SK-N-SH (cell line): ENCODE results near the gene PSMG3. TPM values are rescaled to one million over a fixed set of nuclear protein-coding genes. Genes with fewer than 3 reads are reported as not detected.
A peak's percentile ranks its signal among the peaks of the same experiment; 100 is the strongest.

Experiments used
- CTCF ChIA-PET: fragments of 300-600, 350-600 bp; formaldehyde crosslinking; extraction: SDS; loops from one replicate; lab custom pipeline; 2021; lab: Yijun Ruan, JAX
- POLR2A ChIA-PET: fragments of 350-600 bp; sonication (Branson Sonifier 250); formaldehyde crosslinking; extraction: SDS; loops from one replicate; lab custom pipeline; 2020; ENCODE audit warnings: antibody characterized with exemption, inconsistent platforms; lab: Yijun Ruan, JAX
- DNase-seq: peaks from one replicate; pipeline ENCODE4 v3.0.0; 2012
- H2AFZ ChIP-seq: fragments of 200-600 bp; sonication (generic); 2 replicates; pipeline ENCODE4 v1.8.1; 2016; ENCODE audit warnings: antibody characterized with exemption, mild to moderate bottlenecking, low read depth
- H3F3A ChIP-seq: fragments of 200-600 bp; sonication (generic); replicated peaks from 2 replicates; pipeline ENCODE3; 2016; ENCODE audit warnings: antibody characterized with exemption, mild to moderate bottlenecking; ENCODE audit not compliant: insufficient read depth
- H3K27ac ChIP-seq, 2 experiments: fragments of 200-500 bp in 1 of 2; fragments of 200-600 bp in 1 of 2; sonication (Bioruptor generic) in 1 of 2; sonication (generic), shearing (Covaris generic) in 1 of 2; 2 replicates each; pipeline versions ENCODE4 v1.5.1 to v1.6.1; 2014 to 2016; ENCODE audit warnings: low read depth in 2 of 2, inconsistent platforms in 1 of 2, low read length in 1 of 2, mild to moderate bottlenecking in 1 of 2, mixed read lengths in 1 of 2
- H3K27me3 ChIP-seq: fragments of 200-600 bp; sonication (generic), shearing (Covaris generic); 2 replicates; pipeline ENCODE4 v1.6.1; 2016; ENCODE audit warnings: mixed run types; ENCODE audit not compliant: insufficient read depth
- H3K36me3 ChIP-seq, 2 experiments: fragments of 200-500 bp in 1 of 2; fragments of 200-600 bp in 1 of 2; sonication (Bioruptor generic) in 1 of 2; sonication (generic) in 1 of 2; replicated peaks in 1 of 2; 2 replicates each; pipeline versions ENCODE3 to v1.5.1; 2014 to 2016; ENCODE audit warnings: low read length in 1 of 2, mild to moderate bottlenecking in 1 of 2; ENCODE audit not compliant: insufficient read depth in 2 of 2, control insufficient read depth in 1 of 2
- H3K4me1 ChIP-seq, 2 experiments: fragments of 200-500 bp in 1 of 2; fragments of 200-600 bp in 1 of 2; sonication (Bioruptor generic) in 1 of 2; sonication (generic), shearing (Covaris generic) in 1 of 2; 2 replicates each; pipeline versions ENCODE4 v1.5.1 to v1.6.1; 2014 to 2016; ENCODE audit warnings: low read depth in 1 of 2, low read length in 1 of 2, mixed run types in 1 of 2; ENCODE audit not compliant: insufficient read depth in 2 of 2, control insufficient read depth in 1 of 2
- H3K4me2 ChIP-seq: fragments of 200-600 bp; sonication (generic), shearing (Covaris generic); 2 replicates; pipeline ENCODE4 v1.6.1; 2017; ENCODE audit warnings: mixed run types
- H3K4me3 ChIP-seq, 2 experiments: fragments of 200-500 bp in 1 of 2; fragments of 200-600 bp in 1 of 2; sonication (Bioruptor generic) in 1 of 2; sonication (generic), shearing (Covaris generic) in 1 of 2; 2 replicates each; pipeline versions ENCODE4 v1.5.1 to v1.8.1; 2014 to 2016; ENCODE audit warnings: low read depth in 2 of 2, inconsistent platforms in 1 of 2, low read length in 1 of 2, mild to moderate bottlenecking in 1 of 2, mixed read lengths in 1 of 2, moderate library complexity in 1 of 2
- H3K79me2 ChIP-seq: fragments of 200-600 bp; sonication (generic); 2 replicates; pipeline ENCODE4 v1.8.1; 2017; ENCODE audit warnings: mild to moderate bottlenecking; ENCODE audit not compliant: insufficient read depth
- H3K9ac ChIP-seq: fragments of 200-600 bp; sonication (generic); 2 replicates; pipeline ENCODE4 v1.6.1; 2017; ENCODE audit warnings: mixed run types
- H3K9me2 ChIP-seq: fragments of 200-600 bp; sonication (generic); 2 replicates; pipeline ENCODE4 v1.6.1; 2017; ENCODE audit warnings: mixed run types
- H3K9me3 ChIP-seq: fragments of 200-600 bp; sonication (generic); 2 replicates; pipeline ENCODE4 v1.6.1; 2017; ENCODE audit warnings: mixed run types, mild to moderate bottlenecking, moderate library complexity
- H4K20me1 ChIP-seq: fragments of 200-600 bp; sonication (generic); 2 replicates; pipeline ENCODE4 v1.6.1; 2017; ENCODE audit warnings: mild to moderate bottlenecking, mixed run types; ENCODE audit not compliant: insufficient read depth
- ELF1 ChIP-seq: IDR thresholded peaks from 2 replicates; pipeline ENCODE4 v1.4.0; 2012
- FOSL2 ChIP-seq: IDR thresholded peaks from 2 replicates; pipeline ENCODE4 v1.4.0; 2012; ENCODE audit warnings: low read depth, mild to moderate bottlenecking, moderate library complexity, borderline replicate concordance
- FOXM1 ChIP-seq: IDR thresholded peaks from 2 replicates; pipeline ENCODE4 v1.4.0; 2012; ENCODE audit warnings: low read depth, mild to moderate bottlenecking
- GABPA ChIP-seq: IDR thresholded peaks from 2 replicates; pipeline ENCODE4 v1.4.0; 2012; ENCODE audit warnings: low read depth, mild to moderate bottlenecking
- JUND ChIP-seq: IDR thresholded peaks from 2 replicates; pipeline ENCODE4 v1.4.0; 2012
- NFIC ChIP-seq: IDR thresholded peaks from 2 replicates; pipeline ENCODE4 v1.4.0; 2012; ENCODE audit warnings: borderline replicate concordance
- RCOR1 ChIP-seq: fragments of 150-350 bp; IDR thresholded peaks from 2 replicates; pipeline ENCODE4 v1.6.1; 2017; ENCODE audit warnings: antibody characterized with exemption, low read length
- TEAD4 ChIP-seq: IDR thresholded peaks from 2 replicates; pipeline ENCODE4 v1.4.0; 2012; ENCODE audit warnings: mild to moderate bottlenecking, borderline replicate concordance; ENCODE audit not compliant: insufficient read depth
- WGBS: methylation state at CpG from one replicate; pipeline ENCODE4 v1.1.6; 2017; ENCODE audit warnings: low lambda C conversion rate; 5-methylcytosine and 5-hydroxymethylcytosine counted together
- polyA plus RNA-seq, 3 experiments: library from polyadenylated mRNA; depleted of rRNA; stranded (reverse); fragments of >200 nt; gene quantifications; 2 replicates each; pipeline ENCODE4 v1.2.3, GENCODE V29; 2012
- TF ChIP-seq, protein P1 (sequence below): IDR thresholded peaks from 2 replicates; pipeline ENCODE4 v1.4.0; 2012; ENCODE audit warnings: low read depth, borderline replicate concordance
- TF ChIP-seq, protein P2 (sequence below): fragments of 200-600 bp; sonication (generic); IDR thresholded peaks from 2 replicates; pipeline ENCODE4 v1.6.1; 2017; ENCODE audit warnings: antibody characterized with exemption, mild to moderate bottlenecking, moderate library complexity
- TF ChIP-seq, protein P3 (sequence below): fragments of 150-350 bp; IDR thresholded peaks from 2 replicates; pipeline ENCODE4 v1.6.1; 2016; ENCODE audit warnings: mild to moderate bottlenecking, low read depth, low read length

The PSMG3 gene
- polyA plus RNA-seq, 1 of the 3 experiments (the other 2 are of a cell fraction), result 109 TPM

DNA sequence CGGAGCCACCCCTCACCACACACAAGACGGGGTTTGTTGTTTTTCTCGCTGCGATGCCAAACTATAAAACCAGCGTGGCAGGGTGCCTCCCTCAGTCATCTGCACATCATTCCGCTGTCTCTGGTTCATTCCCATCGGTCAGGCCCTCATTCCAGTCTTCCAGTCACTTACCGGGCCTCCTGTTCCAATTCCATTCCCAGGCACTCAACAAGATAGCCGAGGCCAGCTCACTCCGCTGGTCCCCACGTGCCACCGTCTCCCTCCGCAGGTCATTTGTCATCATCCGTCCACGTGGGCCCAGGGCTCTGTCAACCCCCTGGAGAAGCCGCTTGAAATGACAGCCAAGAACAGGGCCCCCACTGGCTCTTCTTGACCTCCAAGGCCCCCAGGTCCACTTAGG is 7.7 kb downstream of the PSMG3 start:
- TF ChIP-seq, protein P1, sequence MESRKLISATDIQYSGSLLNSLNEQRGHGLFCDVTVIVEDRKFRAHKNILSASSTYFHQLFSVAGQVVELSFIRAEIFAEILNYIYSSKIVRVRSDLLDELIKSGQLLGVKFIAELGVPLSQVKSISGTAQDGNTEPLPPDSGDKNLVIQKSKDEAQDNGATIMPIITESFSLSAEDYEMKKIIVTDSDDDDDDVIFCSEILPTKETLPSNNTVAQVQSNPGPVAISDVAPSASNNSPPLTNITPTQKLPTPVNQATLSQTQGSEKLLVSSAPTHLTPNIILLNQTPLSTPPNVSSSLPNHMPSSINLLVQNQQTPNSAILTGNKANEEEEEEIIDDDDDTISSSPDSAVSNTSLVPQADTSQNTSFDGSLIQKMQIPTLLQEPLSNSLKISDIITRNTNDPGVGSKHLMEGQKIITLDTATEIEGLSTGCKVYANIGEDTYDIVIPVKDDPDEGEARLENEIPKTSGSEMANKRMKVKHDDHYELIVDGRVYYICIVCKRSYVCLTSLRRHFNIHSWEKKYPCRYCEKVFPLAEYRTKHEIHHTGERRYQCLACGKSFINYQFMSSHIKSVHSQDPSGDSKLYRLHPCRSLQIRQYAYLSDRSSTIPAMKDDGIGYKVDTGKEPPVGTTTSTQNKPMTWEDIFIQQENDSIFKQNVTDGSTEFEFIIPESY, result no peak
- TF ChIP-seq ELF1, result no peak
- no peak for TF ChIP-seq JUND
- no peak for TF ChIP-seq TEAD4
- 83% methylated on average over 16 of the region's 16 CpGs for WGBS
- H3K79me2 ChIP-seq, result no peaks in the 10 kb centered on the region
- no peaks in the 10 kb centered on the region for H3K9me2 ChIP-seq
- peaks cover 2% of the 10 kb centered on the region for H3F3A ChIP-seq
- H2AFZ ChIP-seq, result no peak overlapping the region
- CTCF ChIA-PET, result interaction anchor here (0.8 to 1.2 kb wide), 4 partner anchors 14 to 57 kb away, joined by 3 to 4 read pairs (median 3); no protein-coding TSS in a partner anchor
- H4K20me1 ChIP-seq, result no peaks in the 10 kb centered on the region
- no peak overlapping the region for H3K4me3 ChIP-seq
- H3K9ac ChIP-seq, result no peak overlapping the region
- POLR2A ChIA-PET, result interaction anchor here (0.6 kb wide), 2 partner anchors 218 to 1252 kb away, joined by 3 to 6 read pairs; no protein-coding TSS in a partner anchor
- no peaks in the 10 kb centered on the region for H3K27me3 ChIP-seq
- no peaks in the 10 kb centered on the region for H3K9me3 ChIP-seq
- H3K36me3 ChIP-seq, result peaks cover 4% of the 10 kb centered on the region in 2 experiments
- no peak overlapping the region for H3K4me2 ChIP-seq
- no peak overlapping the region; a peak in 1 of 4 replicates for H3K27ac ChIP-seq
- no peaks in the 10 kb centered on the region; a peak in 1 of 4 replicates for H3K4me1 ChIP-seq
- peak; percentile 56 for DNase-seq

DNA sequence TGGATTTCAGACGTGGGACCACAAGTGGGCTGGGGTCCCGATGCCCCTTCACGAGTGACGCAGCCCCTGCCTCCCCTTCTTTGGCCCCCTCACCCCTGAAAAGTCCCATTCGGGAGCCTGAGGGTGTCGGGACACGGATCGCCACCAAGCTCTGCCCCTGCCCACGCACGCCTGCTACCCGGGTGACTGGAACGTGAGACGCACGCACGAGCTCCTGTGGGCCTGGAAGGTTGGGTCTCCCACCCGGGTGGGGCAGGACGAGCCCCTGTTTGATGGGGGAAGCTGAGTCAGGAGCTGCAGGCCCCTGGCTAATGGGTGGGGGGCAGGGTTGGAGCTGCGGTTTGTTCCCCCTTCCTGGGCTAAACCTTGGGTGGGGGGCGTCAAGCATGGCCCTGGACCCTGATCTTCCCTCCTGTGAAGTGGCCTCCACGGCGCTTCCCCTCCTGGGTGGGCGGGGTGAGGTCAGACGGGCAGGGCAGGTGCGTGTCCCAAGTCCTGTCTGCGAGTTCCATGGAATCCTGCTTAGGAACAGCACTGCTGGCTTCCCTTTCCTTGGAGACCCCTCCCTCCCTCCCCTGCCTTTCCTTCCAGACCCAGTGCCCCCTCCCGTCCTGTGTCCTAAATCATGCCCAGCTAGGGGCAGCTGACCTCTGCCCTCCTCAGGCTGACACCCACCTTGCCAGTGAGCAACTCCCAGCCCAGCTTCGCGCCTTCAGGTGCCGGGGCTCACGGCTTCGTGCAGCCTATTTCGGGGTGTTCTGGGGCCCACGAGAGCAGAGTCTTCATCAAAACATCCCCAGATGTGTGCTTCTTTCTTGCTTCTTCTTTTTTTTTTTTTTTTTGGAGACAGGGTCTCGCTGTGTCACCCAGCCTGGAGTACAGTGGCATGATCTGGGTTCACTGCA is 8.5 kb downstream of the PSMG3 start:
- peaks cover 0 to under 1% of the 10 kb centered on the region in 2 experiments; a peak in 1 of 4 replicates for H3K4me1 ChIP-seq
- H3K4me3 ChIP-seq, result no peak overlapping the region
- no peaks in the 10 kb centered on the region for H3K9me3 ChIP-seq
- DNase-seq, result no peak
- 83% methylated on average over 34 of the region's 34 CpGs for WGBS
- H3F3A ChIP-seq, result no peaks in the 10 kb centered on the region
- H3K9me2 ChIP-seq, result no peaks in the 10 kb centered on the region
- H2AFZ ChIP-seq, result no peak overlapping the region
- TF ChIP-seq, protein P2, sequence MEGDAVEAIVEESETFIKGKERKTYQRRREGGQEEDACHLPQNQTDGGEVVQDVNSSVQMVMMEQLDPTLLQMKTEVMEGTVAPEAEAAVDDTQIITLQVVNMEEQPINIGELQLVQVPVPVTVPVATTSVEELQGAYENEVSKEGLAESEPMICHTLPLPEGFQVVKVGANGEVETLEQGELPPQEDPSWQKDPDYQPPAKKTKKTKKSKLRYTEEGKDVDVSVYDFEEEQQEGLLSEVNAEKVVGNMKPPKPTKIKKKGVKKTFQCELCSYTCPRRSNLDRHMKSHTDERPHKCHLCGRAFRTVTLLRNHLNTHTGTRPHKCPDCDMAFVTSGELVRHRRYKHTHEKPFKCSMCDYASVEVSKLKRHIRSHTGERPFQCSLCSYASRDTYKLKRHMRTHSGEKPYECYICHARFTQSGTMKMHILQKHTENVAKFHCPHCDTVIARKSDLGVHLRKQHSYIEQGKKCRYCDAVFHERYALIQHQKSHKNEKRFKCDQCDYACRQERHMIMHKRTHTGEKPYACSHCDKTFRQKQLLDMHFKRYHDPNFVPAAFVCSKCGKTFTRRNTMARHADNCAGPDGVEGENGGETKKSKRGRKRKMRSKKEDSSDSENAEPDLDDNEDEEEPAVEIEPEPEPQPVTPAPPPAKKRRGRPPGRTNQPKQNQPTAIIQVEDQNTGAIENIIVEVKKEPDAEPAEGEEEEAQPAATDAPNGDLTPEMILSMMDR, result no peak
- no peak for TF ChIP-seq FOSL2
- no peak for TF ChIP-seq FOXM1
- TF ChIP-seq RCOR1, result no peak
- TF ChIP-seq, protein P3, sequence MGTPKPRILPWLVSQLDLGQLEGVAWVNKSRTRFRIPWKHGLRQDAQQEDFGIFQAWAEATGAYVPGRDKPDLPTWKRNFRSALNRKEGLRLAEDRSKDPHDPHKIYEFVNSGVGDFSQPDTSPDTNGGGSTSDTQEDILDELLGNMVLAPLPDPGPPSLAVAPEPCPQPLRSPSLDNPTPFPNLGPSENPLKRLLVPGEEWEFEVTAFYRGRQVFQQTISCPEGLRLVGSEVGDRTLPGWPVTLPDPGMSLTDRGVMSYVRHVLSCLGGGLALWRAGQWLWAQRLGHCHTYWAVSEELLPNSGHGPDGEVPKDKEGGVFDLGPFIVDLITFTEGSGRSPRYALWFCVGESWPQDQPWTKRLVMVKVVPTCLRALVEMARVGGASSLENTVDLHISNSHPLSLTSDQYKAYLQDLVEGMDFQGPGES, result no peak
- TF ChIP-seq NFIC, result no peak
- TF ChIP-seq GABPA, result no peak
- TF ChIP-seq, all 33 proteins: peak for 0
- ChIA-PET CTCF (interaction anchor here (1.2 kb wide), 1 partner anchor 87 kb away, joined by 3 read pairs; no protein-coding TSS in a partner anchor), POLR2A (interaction anchor here (0.6 kb wide), 1 partner anchor 219 kb away, joined by 6 read pairs; no protein-coding TSS in a partner anchor)
- no peak overlapping the region for H3K4me2 ChIP-seq
- no peak overlapping the region for H3K27ac ChIP-seq
- no peaks in the 10 kb centered on the region for H4K20me1 ChIP-seq
- H3K36me3 ChIP-seq, result peaks cover 0 to 4% of the 10 kb centered on the region in 2 experiments
- no peaks in the 10 kb centered on the region for H3K27me3 ChIP-seq
- no peak overlapping the region for H3K9ac ChIP-seq
- H3K79me2 ChIP-seq, result no peaks in the 10 kb centered on the region
